GM18517 (cell line): Measurements from ENCODE around the gene ACSM3.
"Not testable (repeated sequence)": the region's sequence is repeated elsewhere in the genome, so short reads cannot be mapped to it uniquely, and the experiment has no call there.

Experiments
- ATAC-seq: cut with Tn5 transposase; IDR thresholded peaks from one replicate; pipeline ENCODE4 v1.9.1; 2021; ENCODE audit warnings: mild to moderate bottlenecking, moderate library complexity; ENCODE audit not compliant: unreplicated experiment

Gene ACSM3

GRCh38 chr16:20755238-20755637 is 8.6 kb upstream of the ACSM3 start:
- ATAC-seq = no peak

GRCh38 chr16:20755799-20756198 is 8.0 kb upstream of the ACSM3 start:
- ATAC-seq = not testable (repeated sequence)

GRCh38 chr16:20760346-20760745 is 3.5 kb upstream of the ACSM3 start:
- no peak for ATAC-seq

- ATAC-seq = no peak
Observed at GRCh38 chr16:20761175-20761574, 2.6 kb upstream of the ACSM3 start.

GRCh38 chr16:20762404-20763123 is 1.2 kb upstream of the ACSM3 start:
- ATAC-seq = no peak

- not testable (repeated sequence) for ATAC-seq
Observed at GRCh38 chr16:20764448-20764847, 634 bp downstream of the ACSM3 start.

- ATAC-seq = no peak
Observed at GRCh38 chr16:20765732-20766131, 1.9 kb downstream of the ACSM3 start.

GRCh38 chr16:20766294-20766693 is 2.5 kb downstream of the ACSM3 start:
- no peak for ATAC-seq

- no peak for ATAC-seq
Observed at GRCh38 chr16:20767577-20767976, 3.8 kb downstream of the ACSM3 start.

GRCh38 chr16:20768121-20768520 is 4.3 kb downstream of the ACSM3 start:
- ATAC-seq = no peak

- no peak for ATAC-seq
Observed at GRCh38 chr16:20768818-20769217, 5.0 kb downstream of the ACSM3 start.

- ATAC-seq = no peak
Observed at GRCh38 chr16:20773679-20774078, 9.9 kb downstream of the ACSM3 start.

GRCh38 chr16:20774703-20775362 is 11.0 kb downstream of the ACSM3 start:
- ATAC-seq = no peak

GRCh38 chr16:20781697-20782096 is 17.9 kb downstream of the ACSM3 start:
- ATAC-seq = no peak

GRCh38 chr16:20782470-20782869 is 18.7 kb downstream of the ACSM3 start:
- no peak for ATAC-seq

- ATAC-seq = no peak
Observed at GRCh38 chr16:20784204-20784603, 20.4 kb downstream of the ACSM3 start.

- no peak for ATAC-seq
Observed at GRCh38 chr16:20789130-20789529, 25.3 kb downstream of the ACSM3 start.

GRCh38 chr16:20791923-20792612 is 28.3 kb downstream of the ACSM3 start:
- ATAC-seq = no peak

GRCh38 chr16:20798364-20798763 is 34.5 kb downstream of the ACSM3 start:
- ATAC-seq = no peak

GRCh38 chr16:20799599-20799998 is 35.8 kb downstream of the ACSM3 start:
- no peak for ATAC-seq

- no peak for ATAC-seq
Observed at GRCh38 chr16:20801278-20801677, 37.5 kb downstream of the ACSM3 start.

- no peak for ATAC-seq
Observed at GRCh38 chr16:20803192-20803560, 39.4 kb downstream of the ACSM3 start.
